Measurements from ENCODE around the gene SORBS1. TPM values are rescaled to one million over a fixed set of nuclear protein-coding genes. Genes with fewer than 3 reads are reported as not detected.
"Not testable (repeated sequence)": the region's sequence is repeated elsewhere in the genome, so short reads cannot be mapped to it uniquely, and the experiment has no call there.

The SORBS1 gene
- total and polyA plus RNA-seq, 3 experiments from 2014 or later = 0.28 to 1.7 (median 0.92) TPM

GRCh38 chr10:95472304-95473088 is 88.7 kb downstream of the SORBS1 start:
- no peak overlapping the region for H3K27ac ChIP-seq (ENCODE audit: low read depth, low read length)
- H3K27me3 ChIP-seq (ENCODE audit: insufficient read depth, low read length, poor library complexity, severe bottlenecking) = no peaks in the 10 kb centered on the region
- Mint-ChIP-seq H3K4me1 (no peaks in the 10 kb centered on the region), H3K36me3 (no peaks in the 10 kb centered on the region), H3K27me3 (peaks cover 2 to 24% of the 10 kb centered on the region in 2 donors), H3K9me3 (no peaks in the 10 kb centered on the region), H3K4me3 (no peak overlapping the region), H3K27ac (no peak overlapping the region)
- CTCF ChIA-PET = no interaction called here
- H3K9me3 ChIP-seq (ENCODE audit: low read length) = no peaks in the 10 kb centered on the region
- POLR2A ChIA-PET = no interaction called here
- H3K36me3 ChIP-seq (ENCODE audit: insufficient read depth, low read length) = no peaks in the 10 kb centered on the region
- no peak for DNase-seq
- no peaks in the 10 kb centered on the region for H3K4me1 ChIP-seq (ENCODE audit: insufficient read depth, low read length)
- H3K4me3 ChIP-seq (ENCODE audit: low read length) = no peak overlapping the region

DNA sequence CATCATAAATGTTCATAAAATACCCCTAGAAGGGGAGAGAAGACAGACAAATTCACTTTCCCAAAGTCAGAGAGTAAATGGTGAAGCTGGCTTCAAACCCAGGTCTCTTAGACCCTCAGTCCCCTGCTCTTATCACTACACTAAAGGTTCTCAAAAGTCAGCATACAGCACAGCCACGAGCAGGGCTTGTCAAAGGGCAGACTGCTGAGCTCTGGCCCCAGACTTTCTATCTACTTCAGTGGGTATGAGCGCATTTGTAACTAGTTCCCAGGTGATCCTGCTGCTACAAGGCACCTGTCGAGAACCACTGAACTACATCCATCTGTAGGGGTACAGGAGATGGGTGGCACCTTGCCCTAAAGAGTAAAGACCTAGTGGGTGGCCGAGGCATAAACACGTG is 91.5 kb downstream of the SORBS1 start:
- Histone ChIP-seq H3K27me3 (ENCODE audit: insufficient read depth, low read length, poor library complexity, severe bottlenecking) (no peaks in the 10 kb centered on the region), H3K4me1 (ENCODE audit: insufficient read depth, low read length) (no peaks in the 10 kb centered on the region), H3K36me3 (ENCODE audit: insufficient read depth, low read length) (no peaks in the 10 kb centered on the region), H3K27ac (ENCODE audit: low read depth, low read length) (no peak overlapping the region), H3K9me3 (ENCODE audit: low read length) (no peaks in the 10 kb centered on the region), H3K4me3 (ENCODE audit: low read length) (no peak overlapping the region)
- CTCF ChIA-PET = no interaction called here
- Mint-ChIP-seq H3K9me3 (no peaks in the 10 kb centered on the region), H3K4me3 (no peak overlapping the region), H3K4me1 (no peaks in the 10 kb centered on the region), H3K27ac (no peak overlapping the region), H3K27me3 (peaks cover 0 to 28% of the 10 kb centered on the region in 2 donors), H3K36me3 (no peaks in the 10 kb centered on the region)
- POLR2A ChIA-PET = no interaction called here
- DNase-seq = no peak

DNA sequence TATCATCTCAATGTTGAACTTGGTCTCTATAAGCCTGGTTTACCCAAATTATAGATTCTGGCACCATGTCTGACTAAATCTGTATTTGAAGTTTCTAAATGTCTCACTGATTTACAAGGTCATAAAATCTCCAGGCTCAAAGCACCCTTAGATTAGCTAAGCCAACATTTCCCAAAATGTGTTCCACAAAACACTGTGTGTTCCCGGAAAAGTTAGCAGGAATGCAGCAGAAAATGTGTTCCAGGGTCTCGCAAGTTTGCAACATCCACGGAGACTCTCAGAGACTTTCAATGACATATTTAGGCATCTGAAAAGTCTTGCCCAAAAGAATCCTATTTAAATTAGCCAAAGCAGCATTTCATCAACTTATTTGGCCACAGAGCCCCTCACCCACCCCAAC is 91.9 kb downstream of the SORBS1 start:
- H3K36me3 ChIP-seq (ENCODE audit: insufficient read depth, low read length) = no peaks in the 10 kb centered on the region
- ChIA-PET CTCF (no interaction called here), POLR2A (no interaction called here)
- Mint-ChIP-seq H3K9me3 (no peaks in the 10 kb centered on the region), H3K4me1 (no peaks in the 10 kb centered on the region), H3K4me3 (no peak overlapping the region), H3K27me3 (peaks cover 0 to 32% of the 10 kb centered on the region in 2 donors), H3K36me3 (no peaks in the 10 kb centered on the region), H3K27ac (no peak overlapping the region)
- H3K27me3 ChIP-seq (ENCODE audit: insufficient read depth, low read length, poor library complexity, severe bottlenecking) = no peaks in the 10 kb centered on the region
- no peaks in the 10 kb centered on the region for H3K9me3 ChIP-seq (ENCODE audit: low read length)
- DNase-seq = no peak
- H3K4me3 ChIP-seq (ENCODE audit: low read length) = no peak overlapping the region
- H3K27ac ChIP-seq (ENCODE audit: low read depth, low read length) = no peak overlapping the region
- no peaks in the 10 kb centered on the region for H3K4me1 ChIP-seq (ENCODE audit: insufficient read depth, low read length)

DNA sequence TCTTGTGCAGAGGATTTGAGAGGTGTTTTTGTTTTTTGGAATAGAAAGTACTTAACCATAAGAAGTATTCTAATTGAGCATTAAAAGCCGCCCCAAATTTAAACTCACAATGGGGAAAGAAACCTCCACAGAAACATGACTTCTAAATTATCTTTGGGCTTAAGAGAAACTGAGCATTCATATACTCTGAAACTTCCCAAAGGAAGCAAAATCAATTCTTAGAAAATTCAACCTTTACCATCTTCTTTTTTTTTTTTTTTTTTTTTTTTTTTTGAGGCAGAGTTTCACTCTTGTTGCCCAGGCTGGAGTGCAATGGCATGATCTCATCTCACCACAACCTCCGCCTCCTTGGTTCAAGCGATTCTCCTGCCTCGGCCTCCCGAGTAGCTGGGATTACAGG is 93.5 kb downstream of the SORBS1 start:
- CTCF ChIA-PET; H3K4me3 Mint-ChIP-seq; H3K36me3 ChIP-seq (ENCODE audit: insufficient read depth, low read length); H3K9me3 ChIP-seq (ENCODE audit: low read length); POLR2A ChIA-PET; H3K9me3 Mint-ChIP-seq; H3K4me1 ChIP-seq (ENCODE audit: insufficient read depth, low read length); H3K4me3 ChIP-seq (ENCODE audit: low read length); H3K4me1 Mint-ChIP-seq; H3K27ac ChIP-seq (ENCODE audit: low read depth, low read length); DNase-seq; H3K27ac Mint-ChIP-seq; H3K27me3 ChIP-seq (ENCODE audit: insufficient read depth, low read length, poor library complexity, severe bottlenecking); H3K36me3 Mint-ChIP-seq: not testable (repeated sequence)
- peaks cover 0 to 39% of the 10 kb centered on the region in 2 donors for H3K27me3 Mint-ChIP-seq

- no peaks in the 10 kb centered on the region for H3K4me1 ChIP-seq (ENCODE audit: insufficient read depth, low read length)
- H3K27me3 ChIP-seq (ENCODE audit: insufficient read depth, low read length, poor library complexity, severe bottlenecking) = no peaks in the 10 kb centered on the region
- Mint-ChIP-seq H3K9me3 (no peaks in the 10 kb centered on the region), H3K4me3 (no peak overlapping the region), H3K27ac (no peak overlapping the region), H3K27me3 (peaks cover 0 to 42% of the 10 kb centered on the region in 2 donors), H3K36me3 (no peaks in the 10 kb centered on the region), H3K4me1 (no peaks in the 10 kb centered on the region)
- no peak overlapping the region for H3K27ac ChIP-seq (ENCODE audit: low read depth, low read length)
- no peak overlapping the region for H3K4me3 ChIP-seq (ENCODE audit: low read length)
- ChIA-PET CTCF (no interaction called here), POLR2A (no interaction called here)
- H3K36me3 ChIP-seq (ENCODE audit: insufficient read depth, low read length) = no peaks in the 10 kb centered on the region
- H3K9me3 ChIP-seq (ENCODE audit: low read length) = no peaks in the 10 kb centered on the region
- no peak for DNase-seq
Measured at GRCh38 chr10:95467162-95467599, 94.0 kb downstream of the SORBS1 start.

- Histone ChIP-seq H3K4me1 (ENCODE audit: insufficient read depth, low read length) (no peaks in the 10 kb centered on the region), H3K4me3 (ENCODE audit: low read length) (no peak overlapping the region), H3K36me3 (ENCODE audit: insufficient read depth, low read length) (no peaks in the 10 kb centered on the region), H3K27ac (ENCODE audit: low read depth, low read length) (no peak overlapping the region), H3K9me3 (ENCODE audit: low read length) (no peaks in the 10 kb centered on the region), H3K27me3 (ENCODE audit: insufficient read depth, low read length, poor library complexity, severe bottlenecking) (no peaks in the 10 kb centered on the region)
- Mint-ChIP-seq H3K9me3 (no peaks in the 10 kb centered on the region), H3K36me3 (no peaks in the 10 kb centered on the region), H3K4me1 (no peaks in the 10 kb centered on the region), H3K4me3 (no peak overlapping the region), H3K27ac (peak overlapping the region in 1 of 8 donors; percentile 59), H3K27me3 (peaks cover 0 to 42% of the 10 kb centered on the region in 2 donors)
- no peak for DNase-seq
- ChIA-PET POLR2A (no interaction called here), CTCF (no interaction called here)
Measured at GRCh38 chr10:95466436-95466835, 94.7 kb downstream of the SORBS1 start.

DNA sequence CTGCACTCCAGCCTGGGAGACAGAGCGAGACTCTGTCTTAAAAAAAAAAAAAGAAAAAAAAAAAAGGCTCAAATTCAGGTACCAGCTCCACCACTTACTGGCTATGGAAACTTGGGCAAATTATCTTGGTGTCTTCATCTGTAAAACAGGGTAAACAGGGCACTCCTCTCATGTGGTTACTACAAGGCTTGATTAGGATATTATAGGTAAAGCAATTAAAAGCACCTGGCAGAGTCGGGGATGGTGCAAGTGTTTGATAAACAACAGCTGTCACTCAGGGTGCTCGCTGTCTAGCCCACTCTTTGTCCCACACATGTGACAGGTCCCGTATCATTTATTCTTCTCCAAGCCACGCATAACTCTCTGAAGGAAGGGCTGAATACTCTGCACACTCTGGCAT is 96.9 kb downstream of the SORBS1 start:
- Histone ChIP-seq H3K27me3 (ENCODE audit: insufficient read depth, low read length, poor library complexity, severe bottlenecking) (no peaks in the 10 kb centered on the region), H3K36me3 (ENCODE audit: insufficient read depth, low read length) (no peaks in the 10 kb centered on the region), H3K4me1 (ENCODE audit: insufficient read depth, low read length) (no peaks in the 10 kb centered on the region), H3K9me3 (ENCODE audit: low read length) (no peaks in the 10 kb centered on the region), H3K27ac (ENCODE audit: low read depth, low read length) (no peak overlapping the region), H3K4me3 (ENCODE audit: low read length) (no peak overlapping the region)
- no peak for DNase-seq
- no peaks in the 10 kb centered on the region for H3K9me3 Mint-ChIP-seq
- H3K4me3 Mint-ChIP-seq = no peak overlapping the region
- no peaks in the 10 kb centered on the region for H3K36me3 Mint-ChIP-seq
- POLR2A ChIA-PET = no interaction called here
- no peaks in the 10 kb centered on the region for H3K4me1 Mint-ChIP-seq
- no peak overlapping the region for H3K27ac Mint-ChIP-seq
- CTCF ChIA-PET = no interaction called here
- H3K27me3 Mint-ChIP-seq = peaks cover 0 to 27% of the 10 kb centered on the region in 2 donors

DNA sequence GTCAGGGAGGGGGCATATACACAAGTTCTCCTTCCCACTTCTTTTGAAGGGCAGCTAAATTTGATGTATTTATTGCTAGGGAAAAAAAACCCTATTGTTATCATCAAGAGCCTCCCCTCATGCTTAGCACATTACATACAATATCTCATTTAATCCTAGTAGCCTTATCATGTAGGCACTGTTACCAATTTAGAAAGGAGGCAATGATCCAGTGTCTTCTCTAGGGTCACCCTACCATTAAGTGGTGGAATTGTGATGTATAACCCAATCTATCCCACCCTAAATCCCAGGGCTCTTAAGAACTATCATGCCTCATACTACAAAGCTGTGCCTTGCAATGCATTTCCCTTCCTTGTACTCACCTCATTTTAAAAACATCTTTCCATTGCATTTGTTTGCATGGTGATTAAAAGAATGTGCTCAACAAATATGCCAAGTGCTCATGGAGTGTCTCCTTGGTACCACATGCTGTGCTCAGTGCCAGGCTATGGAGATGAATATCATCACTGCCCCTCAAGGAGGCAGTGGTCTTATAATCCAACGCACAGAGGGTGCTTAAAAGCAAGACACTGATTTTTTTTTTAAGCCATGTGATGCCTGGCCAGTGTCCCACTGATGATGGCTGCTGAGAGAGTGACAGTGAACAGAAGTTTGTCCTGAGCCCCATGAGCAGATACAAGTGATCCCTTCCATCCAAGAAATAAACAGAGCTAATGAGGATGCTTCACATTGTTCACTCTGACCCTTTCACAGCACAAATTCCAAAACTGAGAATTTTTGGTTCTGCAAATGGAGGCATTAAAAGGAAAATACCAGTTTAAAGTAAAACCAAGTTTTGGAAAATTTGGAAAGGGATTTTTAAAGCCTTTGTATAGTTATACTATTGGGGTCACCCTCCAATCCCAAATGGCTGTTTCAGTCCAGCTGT is 98.2 kb downstream of the SORBS1 start:
- H3K9me3 ChIP-seq (ENCODE audit: low read length) = no peaks in the 10 kb centered on the region
- no peak for DNase-seq
- Mint-ChIP-seq H3K27ac (no peak overlapping the region), H3K4me1 (no peaks in the 10 kb centered on the region), H3K36me3 (no peaks in the 10 kb centered on the region), H3K9me3 (no peaks in the 10 kb centered on the region), H3K27me3 (peaks cover 1 to 19% of the 10 kb centered on the region in 2 donors), H3K4me3 (no peak overlapping the region)
- H3K27me3 ChIP-seq (ENCODE audit: insufficient read depth, low read length, poor library complexity, severe bottlenecking) = peaks cover 1% of the 10 kb centered on the region
- H3K36me3 ChIP-seq (ENCODE audit: insufficient read depth, low read length) = no peaks in the 10 kb centered on the region
- H3K27ac ChIP-seq (ENCODE audit: low read depth, low read length) = no peak overlapping the region
- no peak overlapping the region for H3K4me3 ChIP-seq (ENCODE audit: low read length)
- ChIA-PET CTCF (no interaction called here), POLR2A (no interaction called here)
- H3K4me1 ChIP-seq (ENCODE audit: insufficient read depth, low read length) = no peaks in the 10 kb centered on the region

Measured in CD8-positive, alpha-beta memory T cell (primary cell).